ENCODE data around the gene DEAF1.

The DEAF1 gene

DNA sequence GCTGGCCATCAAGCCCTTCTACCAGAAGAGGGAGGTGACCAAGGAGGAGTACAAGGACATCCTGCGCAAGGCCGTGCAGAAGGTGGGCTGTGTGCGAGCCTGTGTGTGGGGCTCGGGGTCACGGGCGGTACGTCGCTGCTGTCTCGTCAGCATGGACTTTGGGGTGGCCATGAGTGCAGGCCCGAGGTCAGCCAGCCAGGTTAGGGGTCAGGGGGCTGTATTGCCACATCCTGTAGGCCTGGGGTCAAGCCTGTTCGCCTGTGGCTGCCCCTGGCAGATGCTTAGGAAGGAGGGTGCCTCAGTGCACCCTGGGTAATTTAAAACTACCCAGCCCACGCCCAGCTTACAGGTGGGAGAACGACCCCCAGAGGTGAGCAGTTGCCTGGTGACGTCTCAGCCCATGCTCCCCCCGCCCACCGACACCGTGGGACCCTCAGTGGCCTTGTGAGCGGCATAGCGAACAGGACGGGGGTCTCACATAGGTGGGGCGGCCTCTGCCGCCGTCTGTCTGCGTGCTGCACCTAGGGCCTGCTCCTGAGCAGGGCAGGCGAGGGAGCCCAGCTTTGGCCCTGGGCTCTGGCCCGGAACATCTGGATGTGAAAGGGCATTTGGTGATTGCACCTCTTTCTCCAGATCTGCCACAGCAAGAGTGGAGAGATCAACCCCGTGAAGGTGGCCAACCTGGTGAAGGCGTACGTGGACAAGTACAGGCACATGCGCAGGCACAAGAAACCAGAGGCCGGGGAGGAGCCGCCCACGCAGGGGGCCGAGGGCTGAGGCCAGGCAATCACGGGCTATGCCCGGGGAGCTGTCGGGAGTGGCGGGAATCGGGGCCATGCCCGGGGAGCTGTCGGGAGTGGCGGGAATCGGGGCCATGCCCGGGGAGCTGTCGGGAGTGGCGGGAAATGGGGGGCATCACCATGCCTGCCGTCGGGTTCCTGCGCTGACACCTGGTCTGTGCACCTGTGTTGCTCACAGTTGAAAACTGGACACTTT lies 83.7 kb downstream of the DEAF1 start:
- Mint-ChIP-seq H3K27me3 (ENCODE audit: low read depth) (no peaks in the 10 kb centered on the region), H3K27ac (peak overlapping the region; percentile 49), H3K4me1 (ENCODE audit: low read depth) (peaks cover 13% of the 10 kb centered on the region), H3K36me3 (ENCODE audit: low read depth) (peaks cover 39% of the 10 kb centered on the region), H3K4me3 (no peak overlapping the region), H3K9me3 (no peaks in the 10 kb centered on the region)
- DNase-seq (ENCODE audit: low spot score) = no peak

DNA sequence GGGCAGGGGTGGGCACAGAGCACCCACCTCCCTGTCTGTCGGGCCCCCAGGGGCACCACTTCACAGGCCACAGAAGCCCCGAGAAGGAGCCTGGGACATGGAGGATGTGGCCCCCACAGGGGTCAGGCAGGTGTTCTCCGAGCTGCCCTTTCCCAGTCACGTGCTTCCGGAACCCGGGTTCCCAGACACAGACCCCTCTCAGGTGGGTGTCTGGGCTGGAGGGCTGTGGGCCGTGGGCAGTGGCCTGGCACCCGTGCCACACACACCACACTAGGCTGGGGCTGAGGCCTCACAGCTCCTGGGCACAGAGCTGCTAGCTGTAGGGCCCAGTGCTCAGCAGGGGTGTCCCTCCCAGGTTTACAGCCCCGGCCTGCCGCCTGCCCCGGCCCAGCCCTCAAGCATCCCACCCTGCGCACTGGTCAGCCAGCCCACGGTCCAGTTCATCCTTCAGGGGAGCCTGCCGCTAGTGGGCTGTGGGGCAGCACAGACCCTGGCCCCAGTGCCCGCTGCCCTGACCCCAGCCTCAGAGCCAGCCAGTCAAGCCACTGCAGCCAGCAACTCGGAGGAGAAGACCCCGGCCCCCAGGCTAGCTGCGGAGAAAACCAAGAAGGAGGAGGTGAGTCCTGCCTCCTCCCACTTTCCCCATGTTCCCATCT lies 84.7 kb downstream of the DEAF1 start:
- DNase-seq (ENCODE audit: low spot score) = no peak
- no peak overlapping the region for H3K4me3 Mint-ChIP-seq
- peaks cover 38% of the 10 kb centered on the region for H3K36me3 Mint-ChIP-seq (ENCODE audit: low read depth)
- H3K9me3 Mint-ChIP-seq = no peaks in the 10 kb centered on the region
- H3K27ac Mint-ChIP-seq = no peak overlapping the region
- H3K4me1 Mint-ChIP-seq (ENCODE audit: low read depth) = peaks cover 9% of the 10 kb centered on the region
- no peaks in the 10 kb centered on the region for H3K27me3 Mint-ChIP-seq (ENCODE audit: low read depth)

DNA sequence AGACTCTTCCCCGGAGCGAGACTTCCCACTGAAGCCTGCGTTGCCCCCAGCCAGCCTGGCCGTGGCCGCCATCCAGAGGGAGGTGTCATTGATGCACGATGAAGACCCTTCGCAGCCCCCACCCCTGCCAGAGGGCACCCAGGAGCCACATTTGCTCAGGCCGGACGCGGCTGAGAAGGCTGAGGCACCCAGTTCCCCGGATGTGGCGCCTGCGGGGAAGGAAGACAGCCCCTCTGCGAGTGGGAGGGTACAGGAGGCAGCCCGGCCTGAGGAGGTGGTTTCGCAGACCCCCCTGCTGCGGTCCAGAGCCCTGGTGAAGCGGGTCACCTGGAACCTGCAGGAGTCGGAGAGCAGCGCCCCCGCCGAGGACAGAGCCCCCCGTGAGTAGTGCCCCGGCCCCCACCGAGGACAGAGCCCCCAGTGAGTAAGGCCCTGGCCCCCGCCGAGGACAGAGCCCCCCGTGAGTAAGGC lies 85.6 kb downstream of the DEAF1 start:
- no peak for DNase-seq (ENCODE audit: low spot score)
- peaks cover 42% of the 10 kb centered on the region for H3K36me3 Mint-ChIP-seq (ENCODE audit: low read depth)
- H3K27ac Mint-ChIP-seq = no peak overlapping the region

DNA sequence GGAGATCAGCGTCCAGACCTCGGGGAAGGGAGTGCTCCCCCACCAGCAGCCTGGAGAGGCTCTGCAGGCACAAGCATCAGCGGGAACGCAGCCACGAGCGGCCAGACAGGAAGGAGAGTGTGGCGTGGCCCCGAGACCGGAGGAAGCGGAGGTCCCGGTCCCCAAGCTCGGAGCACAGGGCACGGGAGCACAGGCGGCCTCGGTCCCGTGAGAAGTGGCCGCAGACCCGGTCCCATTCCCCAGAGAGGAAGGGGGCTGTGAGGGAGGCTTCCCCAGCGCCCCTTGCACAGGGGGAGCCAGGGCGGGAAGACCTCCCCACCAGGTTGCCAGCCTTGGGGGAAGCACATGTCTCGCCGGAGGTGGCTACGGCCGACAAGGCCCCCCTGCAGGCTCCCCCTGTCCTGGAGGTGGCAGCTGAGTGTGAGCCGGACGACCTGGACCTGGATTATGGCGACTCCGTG lies 86.2 kb downstream of the DEAF1 start:
- Mint-ChIP-seq H3K27me3 (ENCODE audit: low read depth) (no peaks in the 10 kb centered on the region), H3K27ac (peak overlapping the region; percentile 43), H3K4me1 (ENCODE audit: low read depth) (peaks cover 2% of the 10 kb centered on the region), H3K36me3 (ENCODE audit: low read depth) (peaks cover 44% of the 10 kb centered on the region), H3K4me3 (no peak overlapping the region), H3K9me3 (no peaks in the 10 kb centered on the region)
- no peak for DNase-seq (ENCODE audit: low spot score)

More for the DNA sequence above, 85.6 kb downstream of the DEAF1 start:
- Mint-ChIP-seq H3K4me1 (ENCODE audit: low read depth) (peaks cover 7% of the 10 kb centered on the region), H3K4me3 (no peak overlapping the region), H3K9me3 (no peaks in the 10 kb centered on the region), H3K27me3 (ENCODE audit: low read depth) (no peaks in the 10 kb centered on the region)

DNA sequence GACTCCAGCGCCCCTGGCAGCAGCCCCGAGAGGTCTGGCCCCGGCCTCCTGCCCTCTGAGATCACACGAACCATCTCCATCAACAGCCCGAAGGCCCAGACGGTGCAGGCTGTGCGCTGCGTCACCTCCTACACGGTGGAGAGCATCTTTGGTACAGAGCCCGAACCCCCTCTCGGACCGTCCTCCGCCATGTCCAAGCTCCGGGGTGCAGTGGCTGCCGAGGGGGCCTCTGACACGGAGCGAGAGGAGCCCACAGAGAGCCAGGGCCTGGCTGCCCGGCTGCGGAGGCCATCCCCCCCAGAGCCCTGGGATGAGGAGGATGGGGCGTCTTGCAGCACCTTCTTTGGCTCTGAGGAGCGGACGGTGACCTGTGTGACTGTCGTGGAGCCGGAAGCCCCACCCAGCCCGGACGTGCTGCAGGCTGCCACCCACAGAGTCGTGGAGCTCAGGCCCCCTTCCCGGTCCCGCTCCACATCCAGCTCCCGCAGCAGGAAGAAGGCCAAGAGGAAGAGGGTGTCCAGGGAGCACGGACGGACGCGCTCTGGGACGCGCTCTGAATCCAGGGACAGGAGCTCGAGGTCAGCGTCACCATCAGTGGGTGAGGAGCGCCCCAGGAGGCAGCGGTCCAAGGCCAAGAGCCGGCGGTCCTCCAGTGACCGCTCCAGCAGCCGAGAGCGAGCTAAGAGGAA lies 86.9 kb downstream of the DEAF1 start:
- Mint-ChIP-seq H3K9me3 (no peaks in the 10 kb centered on the region), H3K27me3 (ENCODE audit: low read depth) (no peaks in the 10 kb centered on the region), H3K4me1 (ENCODE audit: low read depth) (peaks cover 2% of the 10 kb centered on the region), H3K27ac (no peak overlapping the region), H3K4me3 (no peak overlapping the region), H3K36me3 (ENCODE audit: low read depth) (peaks cover 47% of the 10 kb centered on the region)
- DNase-seq (ENCODE audit: low spot score) = no peak

DNA sequence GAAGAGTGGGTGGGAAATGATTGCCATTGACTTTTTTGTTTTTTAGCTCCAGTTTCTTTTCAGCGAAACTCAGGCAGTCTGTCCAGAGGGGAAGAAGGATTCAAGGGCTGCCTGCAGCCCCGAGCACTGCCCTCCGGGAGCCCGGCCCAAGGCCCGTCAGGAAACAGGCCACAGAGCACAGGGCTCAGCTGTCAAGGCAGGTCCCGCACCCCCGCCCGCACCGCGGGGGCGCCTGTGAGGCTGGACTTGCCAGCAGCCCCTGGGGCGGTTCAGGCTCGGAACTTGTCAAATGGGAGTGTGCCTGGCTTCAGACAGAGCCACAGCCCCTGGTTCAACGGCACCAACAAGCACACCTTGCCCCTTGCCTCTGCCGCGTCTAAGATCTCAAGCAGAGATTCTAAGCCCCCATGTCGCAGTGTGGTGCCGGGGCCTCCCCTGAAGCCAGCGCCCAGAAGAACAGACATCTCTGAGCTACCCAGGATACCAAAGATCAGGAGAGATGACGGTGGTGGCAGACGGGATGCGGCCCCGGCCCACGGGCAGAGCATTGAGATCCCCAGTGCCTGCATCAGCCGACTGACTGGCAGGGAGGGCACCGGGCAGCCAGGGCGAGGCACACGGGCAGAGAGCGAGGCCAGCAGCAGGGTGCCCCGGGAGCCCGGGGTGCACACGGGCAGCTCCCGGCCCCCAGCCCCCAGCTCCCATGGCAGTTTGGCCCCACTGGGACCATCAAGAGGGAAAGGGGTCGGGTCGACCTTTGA lies 87.8 kb downstream of the DEAF1 start:
- Mint-ChIP-seq H3K9me3 (no peaks in the 10 kb centered on the region), H3K4me3 (no peak overlapping the region), H3K4me1 (ENCODE audit: low read depth) (peaks cover 2% of the 10 kb centered on the region), H3K27ac (no peak overlapping the region), H3K27me3 (ENCODE audit: low read depth) (no peaks in the 10 kb centered on the region), H3K36me3 (ENCODE audit: low read depth) (peaks cover 46% of the 10 kb centered on the region)
- no peak for DNase-seq (ENCODE audit: low spot score)

DNA sequence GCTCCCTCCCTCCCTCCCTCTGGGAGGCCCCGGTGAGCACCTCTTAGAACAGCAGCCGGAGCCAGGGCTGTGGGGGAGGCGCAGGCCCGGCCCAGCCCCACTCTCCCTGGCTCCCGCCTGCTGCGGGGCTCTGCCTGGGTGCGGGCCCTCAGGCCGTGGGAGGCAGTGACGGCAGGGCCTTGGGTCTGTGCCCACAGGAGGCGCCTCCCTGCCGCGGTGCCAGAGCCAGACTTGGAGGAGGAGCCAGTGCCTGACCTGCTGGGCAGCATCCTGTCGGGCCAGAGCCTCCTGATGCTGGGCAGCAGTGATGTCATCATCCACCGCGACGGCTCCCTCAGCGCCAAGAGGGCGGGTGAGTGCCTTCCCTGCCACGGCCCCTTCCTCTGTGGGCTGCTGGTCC lies 88.8 kb downstream of the DEAF1 start:
- Mint-ChIP-seq H3K4me3 (no peak overlapping the region), H3K27ac (no peak overlapping the region), H3K36me3 (ENCODE audit: low read depth) (peaks cover 52% of the 10 kb centered on the region), H3K27me3 (ENCODE audit: low read depth) (no peaks in the 10 kb centered on the region), H3K4me1 (ENCODE audit: low read depth) (no peaks in the 10 kb centered on the region), H3K9me3 (no peaks in the 10 kb centered on the region)
- no peak for DNase-seq (ENCODE audit: low spot score)

DNA sequence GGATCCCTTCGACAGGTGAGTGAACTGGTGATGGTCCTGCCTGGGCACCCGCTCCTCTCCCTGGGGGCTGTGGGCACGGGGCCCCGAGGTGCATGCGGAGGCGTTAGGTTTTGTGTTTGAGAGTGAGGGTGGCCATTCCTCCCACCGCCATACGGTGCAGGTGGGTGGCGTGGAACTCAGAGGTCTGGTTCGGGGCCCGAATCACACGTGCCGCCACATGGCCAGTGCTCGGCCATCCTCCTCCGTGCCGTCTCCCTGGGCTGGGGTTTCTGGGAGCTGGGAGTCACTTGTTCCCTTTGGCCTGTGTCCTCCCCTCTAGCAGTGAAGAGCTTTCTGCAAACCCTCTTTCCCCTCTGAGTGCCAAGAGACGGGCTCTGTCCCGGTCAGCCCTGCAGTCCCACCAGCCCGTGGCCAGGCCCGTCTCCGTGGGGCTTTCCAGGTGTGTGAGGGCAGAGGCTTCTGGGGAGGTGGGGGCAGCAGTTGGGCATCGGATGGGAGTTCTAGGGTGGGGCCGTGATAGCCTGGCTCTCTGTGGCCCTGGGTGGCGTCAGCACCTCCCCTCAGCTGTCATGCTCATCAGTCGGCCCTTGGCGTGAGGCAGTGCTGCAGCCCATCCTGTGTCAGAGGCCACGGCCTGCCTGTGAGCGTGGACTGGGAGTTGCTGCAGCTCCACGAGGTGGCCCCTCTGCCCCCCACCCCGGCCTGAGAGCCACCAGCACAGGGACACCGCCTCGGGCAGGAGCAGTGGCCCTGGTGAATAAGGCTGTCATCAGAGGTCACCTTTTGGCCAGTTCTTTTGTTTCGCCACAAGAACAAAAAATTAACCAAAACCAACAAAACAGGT lies 89.5 kb downstream of the DEAF1 start:
- DNase-seq (ENCODE audit: low spot score) = no peak
- Mint-ChIP-seq H3K27me3 (ENCODE audit: low read depth) (no peaks in the 10 kb centered on the region), H3K4me3 (no peak overlapping the region), H3K36me3 (ENCODE audit: low read depth) (peaks cover 50% of the 10 kb centered on the region), H3K27ac (no peak overlapping the region), H3K4me1 (ENCODE audit: low read depth) (no peaks in the 10 kb centered on the region), H3K9me3 (no peaks in the 10 kb centered on the region)

DNA sequence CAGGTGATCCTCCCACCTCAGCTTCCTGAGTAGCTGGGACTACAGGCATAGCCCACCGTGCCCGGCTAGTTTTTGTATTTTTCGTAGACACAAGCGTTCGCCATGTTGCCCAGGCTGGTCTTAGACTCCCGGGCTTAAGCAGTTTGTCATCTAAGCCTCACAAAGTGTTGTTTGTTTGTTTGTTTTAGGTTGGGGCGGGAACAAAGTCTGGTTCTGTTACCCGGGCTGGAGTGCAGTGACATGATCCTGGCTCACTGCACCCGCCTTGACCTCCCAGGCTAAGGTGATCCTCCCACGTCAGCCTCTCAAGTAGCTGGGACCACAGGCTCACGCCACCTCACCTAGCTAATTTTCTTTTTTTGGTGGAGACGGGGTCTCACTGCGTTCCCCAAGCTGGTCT lies 91.9 kb downstream of the DEAF1 start:
- Mint-ChIP-seq H3K27ac (no peak overlapping the region), H3K27me3 (ENCODE audit: low read depth) (no peaks in the 10 kb centered on the region), H3K36me3 (ENCODE audit: low read depth) (peaks cover 51% of the 10 kb centered on the region), H3K9me3 (no peaks in the 10 kb centered on the region), H3K4me1 (ENCODE audit: low read depth) (no peaks in the 10 kb centered on the region), H3K4me3 (no peak overlapping the region)
- no peak for DNase-seq (ENCODE audit: low spot score)

DNA sequence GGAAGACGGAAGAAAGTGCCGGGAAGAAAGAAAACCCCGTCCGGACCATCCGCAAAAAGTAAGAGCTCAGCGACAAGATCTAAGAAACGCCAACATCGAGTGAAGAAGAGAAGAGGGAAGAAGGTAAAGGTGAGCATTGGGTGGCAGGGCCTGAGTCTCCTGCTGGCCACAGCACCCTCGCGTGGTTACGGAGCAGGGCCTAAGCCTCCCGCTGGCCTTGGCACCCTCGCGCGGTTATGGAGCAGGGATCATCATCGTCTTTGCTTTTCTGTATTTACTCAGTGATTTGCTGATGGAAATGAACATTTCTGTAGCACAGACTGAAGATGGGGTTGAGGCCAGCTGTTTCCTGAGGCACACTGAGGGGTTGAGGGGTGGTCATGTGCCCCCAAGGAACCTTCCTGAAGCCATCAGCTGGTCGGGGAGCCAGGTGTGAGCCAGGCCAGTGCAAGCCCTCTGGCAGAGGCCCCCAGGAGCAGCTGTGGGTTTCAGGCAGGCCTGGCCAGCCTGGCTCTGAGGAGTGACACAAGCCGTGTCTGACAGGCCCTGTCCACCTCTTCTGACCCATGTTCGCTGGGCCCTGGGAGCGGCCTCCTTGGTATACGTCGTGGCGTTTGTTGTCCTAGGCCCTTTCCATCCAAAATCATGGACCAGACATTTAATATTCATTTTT lies 93.3 kb downstream of the DEAF1 start:
- Mint-ChIP-seq H3K27ac (no peak overlapping the region), H3K4me1 (ENCODE audit: low read depth) (no peaks in the 10 kb centered on the region), H3K27me3 (ENCODE audit: low read depth) (no peaks in the 10 kb centered on the region), H3K36me3 (ENCODE audit: low read depth) (peaks cover 46% of the 10 kb centered on the region), H3K9me3 (no peaks in the 10 kb centered on the region), H3K4me3 (no peak overlapping the region)
- DNase-seq (ENCODE audit: low spot score) = no peak

DNA sequence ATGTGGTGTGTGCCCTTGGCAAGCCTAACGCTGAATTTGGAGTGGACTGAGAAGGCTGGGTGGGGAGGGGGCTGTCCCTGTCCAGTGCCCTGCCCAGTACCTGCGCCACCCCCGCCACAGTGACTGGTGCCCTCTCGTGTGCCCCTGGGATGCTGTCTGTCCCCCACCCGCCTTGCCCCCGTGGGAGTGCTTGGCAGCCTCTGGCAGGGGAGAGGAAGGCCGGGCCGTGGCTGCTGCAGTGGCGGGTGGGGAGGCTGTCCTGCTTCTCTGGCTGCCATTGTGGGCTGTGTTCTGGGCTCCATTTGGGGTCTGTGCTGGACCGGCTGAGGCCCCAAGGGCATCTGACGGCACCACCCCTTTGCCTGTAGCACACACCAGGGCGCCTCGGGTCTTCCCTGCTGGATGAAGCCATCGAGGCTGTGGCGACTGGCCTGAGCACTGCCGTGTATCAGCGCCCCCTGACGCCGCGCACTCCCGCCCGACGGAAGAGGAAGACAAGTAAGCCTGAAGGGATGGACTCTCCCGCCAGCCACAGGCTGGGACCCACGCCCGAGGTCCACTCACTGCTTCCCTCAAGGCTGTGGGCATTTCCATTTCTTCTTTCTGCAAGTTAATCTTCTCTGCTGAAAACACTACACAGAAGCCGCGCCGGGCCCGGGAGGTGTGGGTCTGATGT lies 96.9 kb downstream of the DEAF1 start:
- Mint-ChIP-seq H3K4me3 (no peak overlapping the region), H3K9me3 (no peaks in the 10 kb centered on the region), H3K27me3 (ENCODE audit: low read depth) (no peaks in the 10 kb centered on the region), H3K4me1 (ENCODE audit: low read depth) (no peaks in the 10 kb centered on the region), H3K36me3 (ENCODE audit: low read depth) (peaks cover 49% of the 10 kb centered on the region), H3K27ac (no peak overlapping the region)
- DNase-seq (ENCODE audit: low spot score) = no peak

DNA sequence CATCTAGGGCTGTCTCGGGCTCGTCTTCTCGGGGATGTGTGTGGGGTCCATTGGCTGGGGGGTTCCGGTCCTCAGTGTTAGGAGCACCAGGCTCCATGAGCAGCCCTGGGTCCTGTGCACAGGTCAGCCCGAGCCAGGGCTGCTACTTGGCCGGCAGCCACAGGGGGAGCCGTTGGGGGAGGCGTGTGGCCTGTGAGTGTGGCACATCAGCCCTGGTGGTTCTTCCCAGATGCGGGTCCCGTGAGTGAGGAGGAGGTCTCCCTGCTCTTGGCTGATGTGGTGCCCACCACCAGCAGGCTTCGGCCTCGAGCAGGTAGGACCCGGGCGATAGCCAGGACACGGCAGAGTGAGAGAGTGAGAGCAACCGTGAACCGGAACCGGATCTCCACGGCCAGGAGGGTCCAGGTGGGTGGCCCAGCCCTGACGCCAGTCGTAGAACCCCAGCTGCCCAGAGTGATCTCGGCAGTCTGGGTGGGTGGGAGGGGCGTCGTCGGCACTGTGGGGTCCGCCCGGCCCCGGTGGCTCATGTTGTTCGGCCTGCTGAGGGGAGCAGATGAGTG lies 97.8 kb downstream of the DEAF1 start:
- no peak overlapping the region for H3K4me3 Mint-ChIP-seq
- DNase-seq (ENCODE audit: low spot score) = no peak
- H3K9me3 Mint-ChIP-seq = no peaks in the 10 kb centered on the region
- no peak overlapping the region for H3K27ac Mint-ChIP-seq
- no peaks in the 10 kb centered on the region for H3K4me1 Mint-ChIP-seq (ENCODE audit: low read depth)
- H3K27me3 Mint-ChIP-seq (ENCODE audit: low read depth) = no peaks in the 10 kb centered on the region
- H3K36me3 Mint-ChIP-seq (ENCODE audit: low read depth) = peaks cover 53% of the 10 kb centered on the region

All from T-helper 2 cell treated with Interferon-gamma antibody and Interleukin-4, amounts not matched to agents 5 μg/mL and 100 μg/mL, for 36 hours (primary cell).